HK-2 (cell line): ENCODE measurements around the gene SLC35B1.
"Not testable (repeated sequence)": the region's sequence is repeated elsewhere in the genome, so short reads cannot be mapped to it uniquely, and the experiment has no call there.

ENCODE experiments used
- DNase-seq: peaks from one replicate; pipeline ENCODE4 v3.0.0-alpha.2; 2018; ENCODE audit not compliant: unreplicated experiment

SLC35B1 gene

GRCh38 chr17:49699966-49700575 is 7.7 kb downstream of the SLC35B1 start:
- no peak for DNase-seq

- no peak for DNase-seq
Measured at GRCh38 chr17:49698005-49698404, 9.8 kb downstream of the SLC35B1 start.

GRCh38 chr17:49696233-49696761 is 11.5 kb downstream of the SLC35B1 start:
- no peak for DNase-seq

GRCh38 chr17:49695698-49696232 is 12.0 kb downstream of the SLC35B1 start:
- DNase-seq = no peak

- peak; percentile 51 for DNase-seq
Measured at GRCh38 chr17:49694847-49695697, 12.7 kb downstream of the SLC35B1 start.

GRCh38 chr17:49692751-49693150 is 15.0 kb downstream of the SLC35B1 start:
- no peak for DNase-seq

- no peak for DNase-seq
Measured at GRCh38 chr17:49691677-49692191, 16.0 kb downstream of the SLC35B1 start.

GRCh38 chr17:49691086-49691676 is 16.6 kb downstream of the SLC35B1 start:
- DNase-seq = no peak

GRCh38 chr17:49690256-49690655 is 17.5 kb downstream of the SLC35B1 start:
- DNase-seq = no peak

- no peak for DNase-seq
Measured at GRCh38 chr17:49688848-49689247, 18.9 kb downstream of the SLC35B1 start.

GRCh38 chr17:49687878-49688491 is 19.8 kb downstream of the SLC35B1 start:
- no peak for DNase-seq

GRCh38 chr17:49681106-49681979 is 26.4 kb downstream of the SLC35B1 start:
- DNase-seq = no peak

- DNase-seq = no peak
Measured at GRCh38 chr17:49680314-49680713, 27.4 kb downstream of the SLC35B1 start.

GRCh38 chr17:49677933-49678847 is 29.6 kb downstream of the SLC35B1 start, which contains the start of gene SPOP:
SPOP (minus strand) TSS chr17:49678097; CDS start chr17:49622810, 55,287 bp downstream.
- peak; percentile 98 for DNase-seq

GRCh38 chr17:49677134-49677932 is 30.4 kb downstream of the SLC35B1 start:
- peak; percentile 94 for DNase-seq

- no peak for DNase-seq
Measured at GRCh38 chr17:49676276-49676868, 31.4 kb downstream of the SLC35B1 start.

- no peak for DNase-seq
Measured at GRCh38 chr17:49674507-49674906, 33.3 kb downstream of the SLC35B1 start.

GRCh38 chr17:49673679-49674078 is 34.1 kb downstream of the SLC35B1 start:
- not testable (repeated sequence) for DNase-seq
